PC-9 (cell line): ENCODE results near the gene TMEM147.

ENCODE experiments used
- CTCF ChIP-seq: fragments of 200-600 bp; sonication (generic); conservative IDR thresholded peaks from 2 replicates; pipeline ENCODE4 v1.6.1; 2017; ENCODE audit warnings: mixed run types, antibody characterized with exemption, mild to moderate bottlenecking, moderate library complexity
- EZH2 ChIP-seq: fragments of 200-600 bp; sonication (generic); IDR thresholded peaks from 2 replicates; pipeline ENCODE4 v1.8.0; 2017; ENCODE audit warnings: antibody characterized with exemption, low read depth

GRCh38 chr19:35498220-35498619 lies 47.2 kb upstream of the TMEM147 start:
- TF ChIP-seq EZH2 (no peak), CTCF (no peak)
